Left lobe of liver (tissue), 2 donors: ENCODE data around the gene MTHFD2. TPM values are rescaled to one million over a fixed set of nuclear protein-coding genes. Genes with fewer than 3 reads are reported as not detected.

Experiments used
- ATAC-seq: fragments of 200-7000 bp; cut with Tn5 transposase; one replicate; pipeline ENCODE4 v1.9.1; 2020; ENCODE audit warnings: mild to moderate bottlenecking, moderate library complexity
- DNase-seq: peaks from one replicate; pipeline ENCODE4 v3.0.0-alpha.2; 2020; ENCODE audit warnings: low spot score
- total RNA-seq: library from RNA; stranded (reverse); gene quantifications from one replicate; pipeline ENCODE4 v1.2.1, GENCODE V29; 2021
- donor health status: DM: no; HTN: no; CAD: no; lungs with moderate emphysema.
- donor health status: DM: no; HTN: yes; CAD: no.

MTHFD2 gene
- total RNA-seq, 1 donor from 2014 or later: 1.7 TPM

DNA sequence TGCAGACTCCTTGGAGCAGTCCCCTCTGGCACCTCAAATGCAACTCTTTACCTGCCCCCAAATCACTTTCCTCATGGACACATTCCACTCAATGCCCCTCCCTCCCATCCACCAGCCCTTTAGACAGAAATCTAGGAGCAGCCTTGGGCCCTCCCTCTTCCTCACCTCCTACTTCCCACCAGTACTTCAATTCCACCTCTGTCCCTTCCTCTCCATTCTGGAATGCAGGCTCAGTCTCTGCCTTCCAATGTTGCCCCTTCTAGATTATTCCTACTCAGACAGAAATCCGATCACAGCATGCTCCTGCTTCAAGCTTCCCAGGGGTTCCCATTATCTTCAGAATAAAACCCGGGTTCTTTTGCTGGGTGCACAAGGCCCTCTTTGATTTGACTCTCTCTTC lies 62.1 kb downstream of the MTHFD2 start:
- ATAC-seq (no peak), DNase-seq (no peak)

GRCh38 chr2:74261204-74261864 lies 62.9 kb downstream of the MTHFD2 start:
- ATAC-seq (peak; percentile 59), DNase-seq (no peak)

DNA sequence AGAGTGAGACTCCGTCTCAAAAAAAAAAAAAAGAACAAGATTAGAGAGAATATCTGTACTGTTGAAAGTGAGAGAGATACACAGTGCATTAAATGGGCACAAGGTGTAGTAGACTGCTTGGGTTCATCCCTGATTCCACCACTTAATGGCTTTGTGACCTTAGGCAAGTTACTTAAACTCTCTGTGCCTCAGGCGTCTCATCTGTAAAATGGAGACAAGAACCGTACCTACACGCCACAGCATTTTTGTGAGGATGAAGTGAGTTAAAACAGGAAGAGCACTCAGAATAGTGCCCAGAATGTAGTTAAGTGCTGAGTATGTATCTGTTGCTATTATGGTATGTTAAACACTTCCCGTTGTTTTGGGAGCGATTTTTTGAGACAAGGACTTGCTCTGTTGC lies 64.3 kb downstream of the MTHFD2 start:
- ATAC-seq (no peak), DNase-seq (no peak)

DNA sequence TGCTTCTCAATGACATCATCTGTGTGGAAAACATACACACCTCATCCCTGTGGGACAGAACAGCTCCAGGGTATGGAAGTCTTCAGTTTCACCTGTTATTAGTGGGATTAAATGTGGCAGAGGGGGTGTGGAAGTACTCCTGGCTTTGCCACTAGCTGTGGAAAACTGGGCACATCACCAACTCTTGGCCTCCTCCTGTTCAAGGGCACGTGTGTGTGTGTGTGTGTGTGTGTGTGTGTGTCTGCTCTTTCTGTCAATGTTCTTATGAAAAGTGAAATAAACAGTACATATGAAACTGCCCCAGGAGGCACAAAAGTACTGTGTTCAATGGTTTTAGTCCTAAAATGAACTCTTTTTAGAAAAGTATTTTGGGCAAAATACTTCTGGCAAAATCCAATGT lies 65.9 kb downstream of the MTHFD2 start:
- ATAC-seq: no peak
- DNase-seq: no peak

DNA sequence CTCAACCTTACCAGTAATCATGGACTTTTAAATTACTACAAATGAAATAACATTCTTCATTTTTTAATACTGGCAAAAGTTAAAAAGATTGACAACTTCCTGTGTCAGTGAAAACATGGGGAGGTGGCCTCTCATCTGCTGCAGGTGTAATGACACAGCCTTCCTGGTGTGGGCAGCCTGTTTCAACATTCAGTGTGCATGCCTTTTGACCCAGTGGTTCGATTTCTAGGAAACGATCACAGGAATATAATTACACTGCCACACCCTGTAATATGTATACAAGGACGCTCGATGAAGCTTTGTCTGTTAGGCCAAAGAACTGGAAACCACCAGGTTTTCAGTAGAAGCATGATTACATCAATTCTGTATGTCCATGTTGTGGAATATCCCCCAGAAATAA lies 68.7 kb downstream of the MTHFD2 start:
- DNase-seq (no peak), ATAC-seq (peak; percentile 96)

Other genes starting within 250 kb of the MTHFD2 start
- gene TET3, start 213.7 kb upstream of the MTHFD2 start, total RNA-seq: 7.3 TPM
- 12.8 TPM for gene BOLA3, start 50.7 kb upstream of the MTHFD2 start, total RNA-seq
- gene MOB1A, start 19.7 kb upstream of the MTHFD2 start, total RNA-seq: 28.4 TPM
- gene SLC4A5, start 144.8 kb downstream of the MTHFD2 start, total RNA-seq: 1.2 TPM
- gene DCTN1, start 181.7 kb downstream of the MTHFD2 start, total RNA-seq: 41.3 TPM
- gene C2orf81, start 223.0 kb downstream of the MTHFD2 start, total RNA-seq: 0.38 TPM
- gene WDR54, start 223.1 kb downstream of the MTHFD2 start, total RNA-seq: 1.5 TPM
- 114 TPM for gene RTKN, start 243.3 kb downstream of the MTHFD2 start, total RNA-seq